Retina (tissue), 1 donor: ENCODE data around the gene POMGNT2.

Experiments used
- DNase-seq: peaks from one replicate; pipeline ENCODE4 v3.0.0-alpha.2; 2016

The POMGNT2 gene

DNA sequence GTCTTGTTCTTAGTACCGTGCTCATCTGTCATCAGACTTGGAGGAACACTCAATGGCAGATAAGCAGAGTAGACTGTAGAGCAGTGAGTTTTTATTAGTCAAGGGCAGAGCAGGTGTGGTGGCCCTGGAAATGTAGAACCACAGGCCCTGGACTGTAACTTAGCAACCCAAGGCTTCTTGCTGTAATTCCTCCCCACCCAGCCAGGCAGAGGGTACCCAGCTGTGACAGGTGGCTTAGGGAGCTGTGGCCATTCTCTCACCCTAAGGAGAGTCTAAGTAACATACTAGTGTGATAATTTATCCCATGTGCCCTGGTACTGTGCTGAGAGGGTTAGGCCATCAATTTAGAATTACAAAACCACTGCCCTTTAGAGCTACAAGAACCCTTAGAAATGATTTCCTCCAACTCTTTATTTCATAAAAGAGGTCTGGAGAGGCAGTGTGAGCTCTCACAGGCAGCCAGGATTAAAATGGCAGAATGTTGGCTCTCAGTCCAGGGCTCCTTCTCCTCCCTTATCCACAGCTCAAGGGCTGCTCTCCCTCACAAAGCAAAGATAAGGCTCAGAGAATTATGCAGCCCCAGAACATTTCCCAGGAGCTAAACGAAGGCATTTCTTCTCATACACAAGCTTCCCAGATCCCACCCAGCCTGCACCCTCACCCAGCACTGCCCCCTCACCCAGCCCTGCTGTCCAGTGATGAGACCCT, 3.0 kb downstream of the POMGNT2 start:
- no peak for DNase-seq

DNA sequence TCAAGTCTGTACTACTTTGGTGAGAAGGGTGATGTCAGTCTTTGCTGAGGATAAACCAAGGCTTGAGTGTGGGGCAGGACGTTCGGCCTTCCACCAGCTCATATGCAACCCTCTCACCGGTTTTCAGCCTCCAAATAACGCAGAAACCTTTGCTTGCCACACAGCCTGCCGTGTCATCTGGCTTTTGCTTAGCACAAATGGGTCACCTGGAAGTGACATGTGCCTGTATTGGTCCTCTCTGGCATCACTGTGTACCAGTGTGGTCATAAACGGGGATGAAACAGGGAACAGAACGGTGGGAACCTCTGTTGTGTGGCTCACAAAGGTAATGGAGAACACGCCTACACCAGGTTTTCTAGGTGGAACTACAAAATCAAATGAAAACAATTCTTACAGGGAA, 7.1 kb downstream of the POMGNT2 start:
- DNase-seq, result no peak

DNA sequence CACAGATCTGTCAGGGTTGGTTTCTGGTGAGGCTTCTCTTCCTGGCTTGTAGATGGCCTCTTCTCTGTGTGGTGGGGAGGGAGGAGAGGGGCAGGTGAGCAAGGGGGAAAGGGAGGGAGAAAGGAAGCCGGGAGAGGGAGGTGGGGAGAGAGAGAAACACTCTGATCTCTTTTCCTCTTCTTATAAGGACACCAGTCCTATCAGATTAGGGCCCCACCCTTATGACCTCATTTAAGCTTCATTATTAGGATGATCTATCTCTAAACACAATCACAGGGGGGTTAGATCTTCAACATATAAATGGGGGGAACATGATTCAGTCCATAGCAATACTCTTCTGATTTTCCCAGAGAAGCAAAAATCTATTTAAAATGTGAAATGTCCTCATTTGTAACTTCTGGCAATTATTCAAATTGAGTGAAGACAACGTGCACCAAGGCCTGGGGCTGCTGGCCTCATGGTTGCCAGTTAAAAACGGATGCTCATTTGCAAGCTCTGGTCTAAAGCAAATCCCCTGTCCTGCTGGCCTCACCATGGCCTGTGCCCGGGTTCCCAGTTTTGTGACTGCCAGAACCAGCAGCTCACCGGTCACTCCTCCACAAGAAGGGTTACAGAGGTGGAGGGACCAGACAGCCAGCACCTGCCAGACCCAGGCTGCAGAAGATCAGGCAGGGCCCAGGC, 8.3 kb downstream of the POMGNT2 start:
- no peak for DNase-seq

- DNase-seq, result no peak
These were observed 9.1 kb downstream of the POMGNT2 start for GRCh38 chr3:43096761-43097160.

GRCh38 chr3:43095370-43095769, 10.5 kb downstream of the POMGNT2 start:
- no peak for DNase-seq

DNA sequence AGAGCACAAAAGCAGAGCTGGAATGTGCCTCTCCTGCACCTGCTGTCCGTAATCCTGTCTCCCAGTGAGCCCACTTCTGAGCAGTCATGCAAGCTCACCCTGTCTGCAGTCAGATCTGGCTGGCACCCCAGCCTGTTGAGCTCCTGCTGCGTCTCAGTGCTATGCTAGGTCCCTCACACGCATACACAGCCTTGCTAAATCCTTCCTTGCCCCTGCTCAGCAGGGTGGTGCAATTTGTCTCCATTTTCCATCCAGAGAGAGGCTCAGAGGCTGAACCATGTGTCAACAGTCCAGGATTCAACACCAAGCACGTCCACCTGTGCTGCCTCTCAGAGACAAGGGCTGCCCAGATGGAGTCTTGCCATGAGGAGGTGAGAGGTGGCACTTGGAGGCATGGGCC, 11.0 kb downstream of the POMGNT2 start:
- no peak for DNase-seq

GRCh38 chr3:43094381-43094780, 11.5 kb downstream of the POMGNT2 start:
- DNase-seq, result peak; percentile 23

DNA sequence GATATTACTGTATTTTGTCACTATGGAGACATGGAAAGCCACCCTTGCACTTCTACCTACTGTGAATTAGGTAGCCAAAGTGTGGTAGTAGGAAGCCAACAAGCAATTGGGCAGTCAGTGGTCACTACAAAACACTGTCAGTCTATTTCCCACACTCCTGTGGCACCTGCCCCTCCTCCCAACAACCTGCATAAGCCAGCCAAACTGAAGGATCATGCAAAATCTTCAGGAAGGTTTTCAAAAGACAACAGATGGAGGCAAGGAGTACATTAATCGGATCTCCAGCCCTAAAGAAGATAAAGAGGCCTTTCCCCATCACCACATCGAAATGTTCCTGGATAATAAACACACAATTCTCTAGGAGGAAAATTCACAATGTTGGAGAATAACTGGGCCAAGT, 11.9 kb downstream of the POMGNT2 start:
- no peak for DNase-seq

DNA sequence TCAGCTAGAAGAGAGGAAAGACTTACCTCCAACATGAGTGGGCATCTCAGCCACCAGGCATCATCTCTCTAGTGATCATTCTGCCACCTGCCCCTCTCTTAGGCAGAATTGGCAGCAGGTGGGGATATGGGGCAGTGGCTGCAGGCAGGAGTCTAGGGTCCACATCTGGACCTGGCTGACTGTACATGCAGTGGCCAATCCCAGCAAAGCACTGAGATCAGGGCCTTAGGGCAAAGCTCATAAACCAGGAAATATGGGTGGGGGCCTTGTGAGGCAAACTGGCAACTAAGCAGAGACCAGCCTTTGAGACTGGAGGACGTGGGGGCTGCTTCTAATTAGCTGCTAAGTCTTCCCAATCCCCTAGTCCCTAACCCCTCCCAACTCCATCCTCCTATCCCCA, 12.9 kb downstream of the POMGNT2 start:
- no peak for DNase-seq

DNA sequence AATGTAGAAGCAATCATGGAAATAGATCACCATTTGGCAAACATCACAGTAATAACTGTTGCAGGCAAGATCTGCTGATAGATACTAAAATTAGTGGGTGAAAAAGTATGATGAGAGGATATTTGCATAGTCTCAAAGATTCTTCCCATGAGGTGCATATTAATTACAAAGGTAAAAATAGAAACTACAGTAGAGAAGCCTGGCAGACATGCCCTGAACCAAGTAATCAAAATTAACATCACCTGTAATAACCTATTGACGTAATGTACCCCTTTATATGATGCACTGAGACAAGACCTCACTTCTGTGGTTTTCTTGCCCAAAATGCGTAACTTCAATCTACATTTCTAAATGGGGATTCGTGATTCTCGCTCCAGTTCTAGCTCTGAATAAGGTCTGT, 14.4 kb downstream of the POMGNT2 start:
- DNase-seq, result no peak

DNA sequence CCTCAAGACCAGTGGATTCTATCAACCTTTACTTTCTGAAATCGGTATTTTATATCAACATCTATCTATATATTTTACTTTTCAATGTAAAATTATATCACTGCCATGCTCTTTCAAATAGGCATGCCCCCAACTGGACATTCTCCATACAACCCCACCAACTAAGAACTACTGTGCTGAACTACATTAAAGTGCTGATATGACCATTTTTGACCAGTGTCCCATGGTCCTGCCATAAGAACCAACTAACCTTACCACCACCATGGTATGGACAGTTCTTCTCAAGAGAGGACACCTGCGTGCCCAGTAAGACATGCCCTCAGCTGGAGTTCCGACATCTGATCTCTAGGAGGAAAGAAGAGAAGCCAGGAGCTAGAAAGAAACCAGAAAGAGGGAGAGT, 15.6 kb downstream of the POMGNT2 start:
- DNase-seq, result no peak

GRCh38 chr3:43089081-43089480, 16.8 kb downstream of the POMGNT2 start:
- DNase-seq, result no peak

DNA sequence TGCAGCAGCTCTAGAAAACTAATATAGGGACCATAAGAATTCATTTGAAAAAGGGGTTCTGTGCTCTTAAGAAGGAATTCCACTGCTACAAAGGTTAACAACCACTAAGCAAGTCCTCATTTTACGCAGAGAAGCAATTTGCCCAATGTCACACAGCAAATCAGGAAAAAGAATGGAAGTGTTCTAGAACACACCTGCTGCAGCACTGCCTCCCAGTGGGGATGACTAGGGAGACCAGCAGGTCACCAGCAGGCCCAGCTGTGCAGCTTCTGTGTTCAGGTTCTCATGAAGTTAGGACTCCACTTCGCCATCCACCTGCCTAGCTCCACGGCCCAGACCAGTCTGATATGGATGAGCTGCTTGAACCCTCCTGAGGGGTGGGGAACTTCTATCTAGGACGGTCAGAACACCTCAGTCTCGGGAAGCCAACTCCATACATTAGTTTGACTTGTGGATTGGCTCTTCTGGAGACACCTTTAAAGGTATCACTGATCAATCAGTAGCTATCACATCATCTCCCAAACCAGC, 18.6 kb downstream of the POMGNT2 start:
- DNase-seq, result no peak

DNA sequence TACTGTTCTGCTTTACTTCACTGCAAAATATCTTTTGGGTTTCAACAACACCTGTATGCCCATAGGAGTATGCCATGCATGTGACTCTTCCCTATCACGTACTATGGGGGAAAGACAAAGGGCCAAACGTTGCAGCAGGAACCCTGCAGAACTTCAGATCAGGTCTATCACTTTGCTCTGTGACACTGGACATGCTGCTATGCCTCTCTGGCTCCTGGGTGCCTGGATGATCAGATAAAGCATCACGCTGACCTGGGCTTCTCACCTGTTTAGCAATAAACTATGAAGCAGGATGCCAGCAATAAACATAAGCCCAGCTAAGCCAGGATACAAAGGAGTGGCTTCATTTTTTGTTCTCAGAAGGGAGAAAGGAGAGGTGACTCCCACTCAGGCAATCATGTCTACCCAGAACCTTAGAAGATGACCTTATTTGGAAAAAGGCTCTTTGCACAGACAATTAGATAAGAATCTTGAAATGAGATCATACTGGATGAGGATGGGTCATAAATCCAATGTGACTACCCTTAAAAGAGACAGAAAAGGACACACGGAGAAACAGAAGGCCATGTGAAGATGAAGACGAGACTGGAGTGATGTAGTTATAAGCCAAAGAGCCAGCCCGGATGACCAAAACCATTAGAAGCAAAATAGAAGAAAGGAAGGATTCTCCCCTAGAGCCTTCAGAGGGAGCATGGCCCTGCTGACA, 19.3 kb downstream of the POMGNT2 start:
- DNase-seq, result no peak

GRCh38 chr3:43082457-43082856, 23.4 kb downstream of the POMGNT2 start:
- DNase-seq, result no peak

GRCh38 chr3:43081796-43082195, 24.1 kb downstream of the POMGNT2 start:
- DNase-seq, result no peak

DNA sequence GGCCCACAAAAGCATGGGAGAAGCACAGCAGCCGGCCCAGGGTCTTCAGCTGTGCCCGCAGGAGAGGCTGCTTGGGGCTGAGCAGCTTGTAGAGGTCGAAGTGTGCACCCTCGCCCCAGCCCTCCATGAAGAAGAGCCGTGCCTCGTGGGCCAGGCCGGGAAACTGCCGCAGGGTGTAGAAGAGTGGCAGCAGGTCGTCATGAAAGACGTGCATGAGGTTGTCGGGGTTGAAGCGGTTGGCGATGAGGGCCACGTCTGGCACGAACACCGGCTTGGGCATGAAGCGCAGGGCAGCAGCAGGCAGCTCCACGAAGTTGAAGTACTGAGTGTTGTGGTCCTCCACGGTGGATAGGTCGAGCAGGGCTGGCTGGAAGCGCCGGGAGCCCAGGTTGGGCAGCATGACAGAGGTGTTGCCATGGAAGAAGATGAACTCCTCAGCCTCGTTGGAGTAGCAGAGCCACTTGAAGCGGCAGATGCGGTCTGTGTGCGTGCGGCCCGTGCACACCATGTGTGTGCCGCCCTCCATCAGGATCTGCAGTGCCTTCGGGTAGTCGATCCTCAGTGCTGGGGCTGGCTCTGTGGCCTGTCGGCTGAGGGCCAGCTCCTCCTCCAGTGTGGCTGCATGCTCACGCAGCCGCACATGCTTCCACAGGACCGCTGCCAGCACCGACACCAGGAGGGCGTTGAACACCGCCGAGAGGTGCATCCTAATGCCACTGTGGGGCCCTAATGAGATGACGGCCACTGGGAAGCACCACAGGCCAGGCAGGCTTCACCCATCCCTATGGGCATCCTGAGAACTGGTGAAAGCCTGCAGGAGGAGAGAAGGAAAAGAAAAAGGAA, 24.9 kb downstream of the POMGNT2 start:
- no peak for DNase-seq

- no peak for DNase-seq
These were observed 26.1 kb downstream of the POMGNT2 start for GRCh38 chr3:43079536-43080332.

GRCh38 chr3:43077707-43078106, 28.2 kb downstream of the POMGNT2 start:
- no peak for DNase-seq

GRCh38 chr3:43077261-43077660, 28.6 kb downstream of the POMGNT2 start:
- no peak for DNase-seq

- DNase-seq, result no peak
These were observed 29.0 kb downstream of the POMGNT2 start for GRCh38 chr3:43076857-43077256.
